ENCODE measurements around the gene RBP4.

GRCh38 chr10:93572606-93573005, 28.4 kb downstream of the RBP4 start:
- no peak for TF ChIP-seq POLR2A (IDR thresholded peaks at IDR 0.05)
- TF ChIP-seq CTCF (IDR thresholded peaks at IDR 0.05), result no peak
